GM21619 (cell line): Measurements from ENCODE around the gene MAN2B2.
"Not testable (repeated sequence)": the region's sequence is repeated elsewhere in the genome, so short reads cannot be mapped to it uniquely, and the experiment has no call there.

Source experiments
- ATAC-seq: cut with Tn5 transposase; IDR thresholded peaks from one replicate; pipeline ENCODE4 v1.9.1; 2021; ENCODE audit not compliant: unreplicated experiment

Gene MAN2B2

DNA sequence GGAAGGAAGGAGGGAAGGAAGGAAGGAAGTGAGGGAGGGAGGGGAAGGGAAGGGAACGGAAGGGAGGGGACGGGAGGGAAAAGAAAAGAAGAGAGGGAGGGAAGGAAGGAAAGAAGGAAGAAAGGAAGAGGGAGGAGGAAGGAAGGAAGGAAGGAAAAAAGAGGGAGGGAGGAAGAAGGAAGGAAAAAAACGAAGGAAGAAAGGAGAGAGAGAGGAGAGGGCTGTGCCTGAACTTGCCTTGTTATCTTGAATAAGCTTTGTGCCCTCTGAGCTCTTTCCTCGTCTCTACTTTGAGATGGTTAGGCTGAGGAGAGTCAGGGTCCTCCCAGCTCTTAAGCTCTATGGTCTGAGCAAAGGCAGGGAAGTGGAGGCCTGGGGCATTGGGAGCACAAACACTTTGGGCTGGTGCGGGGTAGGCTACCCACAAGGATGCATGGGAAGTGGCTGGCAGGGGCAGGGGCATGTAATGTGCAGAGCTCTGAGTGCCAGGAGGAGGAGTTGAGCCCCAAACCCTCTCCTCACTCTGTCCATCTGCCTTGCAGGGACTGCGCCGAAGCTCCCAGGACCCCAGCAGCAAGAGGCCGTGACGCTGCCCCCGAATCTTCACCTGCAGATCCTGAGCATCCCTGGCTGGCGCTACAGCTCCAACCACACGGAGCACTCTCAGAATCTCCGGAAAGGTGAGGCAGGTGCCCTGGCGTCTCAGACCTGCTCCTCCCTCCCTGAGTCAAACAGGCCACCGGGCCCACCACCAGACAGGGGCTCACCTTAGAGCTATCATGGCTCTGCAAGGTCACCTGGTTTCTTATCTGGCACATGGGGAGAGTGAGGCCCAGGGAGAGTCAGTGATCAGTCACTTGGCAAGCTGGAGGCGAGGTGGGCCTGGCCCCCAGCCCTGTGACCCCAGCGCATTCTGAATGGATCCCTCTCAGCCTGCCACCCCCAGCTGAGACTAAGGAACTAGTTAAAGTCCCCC is 39.0 kb downstream of the MAN2B2 start:
- no peak for ATAC-seq

DNA sequence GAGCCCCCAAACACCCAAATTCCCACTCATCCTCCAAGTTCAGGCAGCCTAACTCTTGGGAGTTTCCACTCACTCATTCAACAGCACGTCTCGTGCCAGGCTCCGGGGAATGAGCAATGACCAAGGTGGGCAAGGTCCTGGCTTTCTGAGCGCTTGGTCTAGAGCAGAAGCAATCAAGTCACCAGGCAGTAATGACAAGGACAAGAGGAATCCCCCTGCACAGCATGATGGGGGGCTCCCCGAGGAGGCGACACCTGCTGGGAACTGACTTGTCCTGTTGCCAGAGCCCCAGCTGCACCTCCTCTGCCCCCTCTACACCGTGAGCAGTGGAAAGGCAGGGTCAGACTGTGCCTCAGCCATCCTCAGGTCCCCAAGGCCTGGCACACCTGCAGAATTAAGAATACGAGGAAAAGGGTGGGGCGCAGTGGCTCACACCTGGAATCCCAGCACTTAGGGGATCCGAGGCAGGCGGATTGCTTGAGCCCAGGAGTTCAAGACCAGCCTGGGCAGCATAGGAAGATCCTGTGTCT is 39.8 kb downstream of the MAN2B2 start:
- no peak for ATAC-seq

DNA sequence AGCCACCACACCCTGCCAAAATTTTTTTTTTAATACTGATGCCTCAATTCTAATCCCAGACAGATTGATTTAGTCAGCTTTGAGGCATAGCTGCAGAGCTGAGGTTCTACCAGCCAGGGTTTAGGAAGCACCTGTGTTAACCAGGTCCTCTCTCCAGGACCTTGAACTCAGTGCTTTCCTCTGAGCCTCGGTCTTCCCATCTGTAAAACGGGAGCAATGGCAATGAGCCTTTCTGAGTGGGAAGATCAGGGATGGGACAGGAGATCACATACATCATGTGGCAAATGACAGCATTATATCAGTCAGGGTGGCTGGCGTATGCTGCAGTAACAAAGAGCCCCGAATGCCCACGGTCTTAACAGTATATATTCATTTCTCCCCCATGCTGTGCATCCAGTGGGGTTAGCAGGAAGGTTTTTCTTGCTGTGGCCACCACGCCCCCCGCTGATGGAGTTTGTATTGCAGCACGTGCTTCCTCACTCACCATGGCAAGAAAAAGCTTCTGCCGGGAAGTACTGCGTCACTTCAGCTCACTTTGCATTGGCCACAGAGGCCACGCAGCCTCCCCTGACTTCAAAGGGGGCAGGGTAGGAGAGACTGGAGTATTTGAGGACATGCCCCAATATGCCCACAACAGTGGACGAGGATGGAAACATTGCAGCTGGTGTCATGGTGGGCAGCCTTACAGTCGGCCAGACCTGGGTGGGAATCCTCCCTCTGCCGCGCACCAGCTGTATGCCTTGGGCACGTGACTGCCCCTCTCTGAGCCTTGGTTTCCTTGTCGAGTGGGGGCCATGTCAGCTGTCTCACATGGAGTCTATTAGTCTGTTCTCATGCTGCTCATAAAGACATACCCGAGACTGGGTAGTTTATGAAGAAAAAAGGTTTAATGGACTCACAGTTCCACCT is 41.4 kb downstream of the MAN2B2 start:
- no peak for ATAC-seq

DNA sequence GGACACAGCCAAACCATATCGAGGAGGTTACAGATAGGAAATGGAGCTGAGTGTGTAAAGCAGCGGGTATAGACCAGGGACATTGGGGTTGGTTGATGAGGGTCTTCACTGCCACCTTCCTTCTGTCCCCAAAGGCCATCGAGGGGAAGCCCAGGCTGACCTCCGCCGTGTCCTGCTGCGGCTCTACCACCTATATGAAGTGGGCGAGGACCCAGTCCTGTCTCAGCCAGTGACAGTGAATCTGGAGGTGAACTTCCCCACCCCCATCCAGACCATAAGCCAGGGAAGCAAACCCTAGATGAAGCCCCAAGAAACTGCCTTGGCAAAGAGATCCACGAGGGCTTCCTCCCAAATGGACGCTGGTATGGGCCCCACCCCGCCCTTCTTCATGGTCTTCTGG is 42.3 kb downstream of the MAN2B2 start:
- ATAC-seq: no peak

DNA sequence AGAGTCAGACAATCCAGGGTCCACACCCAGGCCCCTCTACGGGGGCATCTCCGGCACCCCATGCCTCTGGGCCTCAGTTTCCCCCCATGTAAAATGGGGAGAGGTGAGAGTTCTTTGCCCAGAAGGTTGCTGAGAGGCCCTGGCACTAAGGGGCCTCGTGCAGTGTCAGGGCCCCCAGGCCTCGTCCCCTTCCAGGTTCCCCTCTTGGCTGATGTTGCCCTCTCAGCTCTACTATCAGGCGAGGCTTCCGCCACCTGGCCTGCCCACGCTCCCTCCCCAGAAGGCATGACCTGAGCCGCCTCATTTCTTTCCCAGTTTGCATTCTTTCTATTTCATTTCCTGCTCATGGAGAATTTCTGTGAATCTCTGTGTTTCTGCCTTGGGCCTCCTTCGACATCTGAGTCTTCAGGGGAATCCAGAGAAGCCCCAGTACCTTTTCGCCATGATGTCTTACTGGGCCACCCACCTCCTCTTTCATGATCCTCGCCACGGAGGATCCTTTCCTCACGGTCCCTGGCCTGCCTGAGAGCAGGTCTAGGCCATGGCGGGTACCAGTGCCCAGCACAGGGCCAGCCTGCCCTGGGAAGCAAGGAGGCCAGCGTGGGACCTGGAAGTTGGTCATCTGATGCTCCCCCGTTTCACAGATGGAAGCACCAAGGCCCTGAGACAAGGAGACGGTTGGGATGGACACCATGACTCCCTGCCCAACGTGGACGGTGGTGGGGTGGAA is 43.6 kb downstream of the MAN2B2 start:
- ATAC-seq: no peak

DNA sequence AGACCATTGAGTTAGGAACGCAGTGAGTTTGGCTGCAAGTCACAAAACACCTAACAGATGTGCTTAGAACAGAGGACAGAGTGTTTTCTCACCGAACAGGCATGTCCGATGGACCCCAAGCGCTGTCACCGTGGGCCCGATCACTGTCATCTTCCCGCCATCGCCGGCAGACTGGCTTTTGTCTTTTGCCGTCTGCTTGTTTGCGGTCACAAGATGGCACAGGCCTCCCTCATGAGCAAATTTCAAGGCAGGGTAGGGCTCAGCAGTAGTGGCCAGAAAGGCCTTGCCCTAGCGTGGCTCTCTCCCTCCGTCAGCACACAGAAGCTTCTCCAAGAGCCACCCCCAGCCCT is 44.1 kb downstream of the MAN2B2 start:
- ATAC-seq: no peak

DNA sequence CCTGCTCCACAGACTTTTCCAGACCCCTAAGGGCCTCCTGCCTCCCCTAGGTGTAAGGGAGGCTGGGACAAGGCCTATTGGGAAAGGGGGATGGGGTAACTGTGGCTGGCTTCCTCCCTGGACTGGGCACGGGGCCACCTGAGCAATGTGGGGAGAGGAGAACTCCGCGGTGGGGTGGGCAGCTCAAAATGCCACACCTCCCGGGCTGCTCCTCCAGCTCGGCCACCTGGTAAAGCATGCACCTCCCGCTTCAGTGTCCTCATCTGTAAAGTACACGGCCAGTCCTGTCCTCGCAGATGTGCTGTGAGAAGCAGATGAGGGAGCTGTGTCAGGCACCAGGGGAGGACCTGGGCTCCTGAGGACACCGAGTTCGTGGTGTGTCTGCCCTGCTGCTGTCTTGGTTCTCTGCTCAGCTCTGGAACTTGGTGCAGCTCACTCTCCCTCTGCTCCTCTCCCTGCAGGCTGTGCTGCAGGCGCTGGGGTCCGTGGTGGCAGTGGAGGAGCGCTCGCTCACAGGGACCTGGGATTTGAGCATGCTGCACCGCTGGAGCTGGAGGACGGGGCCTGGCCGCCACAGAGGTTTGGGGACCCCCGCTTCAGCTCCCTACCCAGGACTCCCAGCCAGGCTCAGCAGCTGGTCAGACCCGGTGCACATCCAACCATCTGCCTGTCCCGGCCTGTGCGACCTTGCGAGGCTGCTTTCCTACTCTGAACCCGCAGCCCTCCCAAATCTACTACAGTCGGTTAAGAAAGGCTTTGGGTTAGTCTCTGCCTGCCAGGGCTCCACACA is 44.7 kb downstream of the MAN2B2 start:
- ATAC-seq: no peak

DNA sequence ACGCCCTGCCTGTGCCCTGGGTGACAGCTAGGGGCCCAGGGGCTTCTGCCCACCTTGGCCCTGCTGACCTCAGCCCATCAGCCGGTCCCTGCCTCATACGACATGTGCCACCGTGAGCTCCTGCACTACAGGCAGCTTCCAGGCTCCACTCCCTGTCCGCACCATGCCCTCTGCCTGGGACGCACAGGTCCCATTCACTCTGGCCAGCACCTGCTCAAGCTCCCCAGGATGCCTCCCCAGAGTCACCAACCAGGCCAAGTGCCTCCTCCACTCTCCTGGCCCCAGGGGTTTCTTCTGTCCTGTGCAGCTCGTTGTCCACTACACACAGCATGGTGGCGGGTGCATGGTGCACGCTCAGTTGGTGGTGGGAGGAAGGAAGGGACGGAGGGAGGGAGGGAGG is 45.3 kb downstream of the MAN2B2 start:
- ATAC-seq: no peak

DNA sequence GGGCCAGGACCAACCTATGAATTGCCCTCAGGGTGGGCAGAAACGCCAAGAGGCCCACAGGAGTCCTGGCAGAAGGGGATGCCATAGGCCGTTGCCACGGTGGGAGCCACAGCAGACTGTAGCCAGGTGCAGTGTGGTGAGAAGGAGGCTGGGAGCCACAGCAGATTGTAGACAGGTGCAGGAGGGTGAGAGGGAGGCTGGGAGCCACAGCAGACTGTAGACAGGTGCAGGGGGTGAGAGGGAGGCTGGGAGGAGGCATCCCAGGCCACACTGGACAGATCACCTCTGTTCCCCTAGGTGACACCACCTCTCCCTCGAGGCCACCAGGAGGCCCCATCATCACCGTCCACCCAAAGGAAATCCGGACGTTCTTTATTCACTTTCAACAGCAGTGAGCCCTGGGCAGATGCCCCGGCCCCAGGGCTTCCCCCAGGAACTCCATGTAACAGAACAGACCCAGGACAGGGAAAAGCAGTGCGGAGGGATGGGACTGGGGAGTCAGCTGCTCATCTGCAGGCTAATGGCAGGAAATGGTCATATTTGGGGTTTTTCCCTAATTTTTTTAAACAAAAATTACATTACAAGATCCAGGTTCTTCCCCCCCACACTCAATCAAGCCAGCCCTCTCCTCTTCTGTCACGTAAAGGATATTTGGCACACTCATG is 46.0 kb downstream of the MAN2B2 start:
- no peak for ATAC-seq

DNA sequence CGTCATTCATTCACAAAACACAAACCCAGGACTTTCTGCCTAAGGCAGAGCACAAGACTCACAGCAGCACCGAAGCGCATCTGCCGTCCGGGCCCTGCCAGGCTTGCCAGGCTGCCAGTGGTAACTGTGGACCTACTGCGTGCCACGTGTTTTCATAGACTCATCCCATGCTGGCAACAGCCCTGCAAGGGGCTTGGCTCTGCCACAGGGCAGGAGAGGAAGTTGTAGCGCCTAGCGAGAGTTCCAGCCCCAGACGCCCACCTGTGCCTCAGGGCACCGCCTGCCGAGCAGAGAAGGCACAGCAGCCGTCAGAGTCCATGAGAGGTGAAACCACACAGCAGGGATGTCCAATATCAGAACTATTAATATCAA is 46.6 kb downstream of the MAN2B2 start:
- ATAC-seq: no peak

DNA sequence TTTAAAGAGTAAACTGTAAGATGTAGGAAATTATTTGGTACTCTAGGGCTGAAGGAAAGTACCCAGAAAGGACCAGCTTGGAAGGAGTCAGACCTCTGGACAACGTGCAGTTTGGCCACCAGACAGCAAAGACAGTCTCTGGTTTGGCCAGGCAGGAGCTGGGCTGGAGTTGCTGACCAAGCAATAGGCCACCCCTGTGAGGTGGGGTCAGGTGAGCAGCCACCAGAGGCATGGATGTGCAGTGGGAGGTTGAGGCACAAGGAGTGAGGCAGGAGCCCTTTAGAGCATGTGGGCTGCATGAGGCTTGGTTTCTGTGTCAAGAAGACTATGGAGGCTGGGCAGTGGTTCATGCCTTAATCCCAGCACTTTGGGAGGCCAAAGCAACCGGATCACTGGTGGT is 47.8 kb downstream of the MAN2B2 start:
- ATAC-seq: no peak

DNA sequence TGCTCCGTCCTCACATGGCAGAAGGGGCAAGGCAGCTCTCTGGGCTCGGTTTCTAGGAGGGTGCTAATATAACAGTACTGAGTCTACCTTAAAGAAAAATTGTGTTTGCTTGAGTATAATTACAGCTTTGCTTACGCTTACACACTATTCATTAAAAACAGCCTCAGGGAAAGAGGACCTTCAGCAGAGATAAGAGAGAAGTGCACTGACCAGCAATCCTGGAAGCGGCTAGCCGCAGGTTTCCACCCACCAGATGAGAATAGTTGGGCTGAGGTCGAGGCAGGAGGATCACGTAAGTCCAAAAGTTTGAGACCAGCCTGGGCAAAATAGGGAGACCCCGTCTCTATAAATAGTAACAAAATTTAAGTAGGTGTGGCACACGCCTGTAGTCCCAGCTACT is 50.3 kb downstream of the MAN2B2 start:
- ATAC-seq: no peak

DNA sequence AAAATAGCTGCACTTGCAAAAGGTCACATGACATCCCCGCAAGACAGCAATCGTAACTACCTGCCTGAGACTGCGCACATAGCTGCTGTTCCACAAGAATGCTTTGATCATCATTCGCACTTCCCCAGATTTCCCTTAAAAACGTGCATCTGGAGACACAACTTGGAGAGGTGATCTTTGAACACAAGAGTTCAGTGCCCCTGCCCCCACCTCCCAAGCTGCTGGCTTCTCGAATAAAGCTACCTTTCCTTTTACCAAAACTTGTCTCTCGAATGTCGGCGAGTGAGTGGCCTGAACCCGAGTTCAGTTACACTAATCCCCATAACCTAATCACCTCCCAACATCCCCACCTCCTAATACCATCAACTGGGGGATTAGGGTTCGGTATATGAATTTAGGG is 51.1 kb downstream of the MAN2B2 start:
- ATAC-seq: no peak

DNA sequence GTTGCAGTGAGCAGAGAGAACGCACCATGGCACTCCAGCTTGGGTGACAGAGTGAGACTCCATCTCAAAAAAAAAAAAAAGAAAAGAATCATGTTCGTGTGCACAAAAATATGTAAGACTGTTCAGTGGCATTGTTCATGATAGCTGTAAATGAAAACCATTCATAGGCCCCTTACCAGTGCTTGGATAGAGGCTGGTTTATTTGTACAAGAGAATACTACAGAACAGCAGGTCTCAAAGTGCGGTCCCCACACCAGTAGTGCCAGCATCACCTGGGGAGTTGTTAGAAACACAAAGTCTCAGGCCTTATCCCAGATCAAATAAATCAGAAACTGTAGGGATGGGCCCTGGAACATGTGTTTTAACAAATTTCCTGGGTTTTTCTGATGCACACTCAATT is 52.8 kb downstream of the MAN2B2 start:
- no peak for ATAC-seq

DNA sequence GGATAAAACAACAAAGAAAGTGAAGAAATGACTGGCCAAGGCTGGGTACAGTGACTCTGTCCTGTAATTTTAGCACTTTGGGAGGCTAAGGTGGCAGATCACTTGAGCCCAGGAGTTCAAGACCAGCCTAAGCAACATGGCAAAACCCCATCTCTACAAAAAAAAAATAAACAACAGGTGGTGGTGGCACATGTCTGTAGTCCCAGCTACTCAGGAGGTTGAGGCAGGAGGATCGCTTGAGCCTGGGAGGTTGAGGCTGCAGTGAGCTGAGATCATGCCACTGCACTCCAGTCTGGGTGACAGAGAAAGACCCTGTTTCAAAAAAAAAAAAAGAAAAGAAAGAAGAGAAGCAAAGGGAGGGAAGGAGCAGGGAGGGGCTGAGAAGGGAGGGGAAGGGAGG is 53.5 kb downstream of the MAN2B2 start:
- ATAC-seq: not testable (repeated sequence)

DNA sequence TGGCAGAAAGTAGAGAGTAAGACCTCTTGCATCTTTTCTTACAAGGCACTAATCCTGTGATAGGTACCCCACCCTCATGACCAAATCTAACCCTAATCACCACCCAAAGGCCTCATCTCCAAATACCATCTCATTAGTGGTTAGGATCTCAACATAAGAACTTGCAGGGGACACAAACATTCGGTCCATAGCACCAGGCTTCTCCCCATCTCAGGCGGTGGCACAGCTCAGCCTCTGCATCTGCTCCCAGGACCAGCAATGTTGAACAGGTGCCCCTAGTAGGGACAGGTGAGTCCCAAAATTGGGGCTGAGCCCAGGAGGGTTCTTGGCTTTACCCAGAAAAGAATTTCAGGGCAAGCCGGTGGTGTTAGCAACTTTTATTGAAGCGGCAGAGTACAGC is 57.1 kb downstream of the MAN2B2 start:
- ATAC-seq: no peak

DNA sequence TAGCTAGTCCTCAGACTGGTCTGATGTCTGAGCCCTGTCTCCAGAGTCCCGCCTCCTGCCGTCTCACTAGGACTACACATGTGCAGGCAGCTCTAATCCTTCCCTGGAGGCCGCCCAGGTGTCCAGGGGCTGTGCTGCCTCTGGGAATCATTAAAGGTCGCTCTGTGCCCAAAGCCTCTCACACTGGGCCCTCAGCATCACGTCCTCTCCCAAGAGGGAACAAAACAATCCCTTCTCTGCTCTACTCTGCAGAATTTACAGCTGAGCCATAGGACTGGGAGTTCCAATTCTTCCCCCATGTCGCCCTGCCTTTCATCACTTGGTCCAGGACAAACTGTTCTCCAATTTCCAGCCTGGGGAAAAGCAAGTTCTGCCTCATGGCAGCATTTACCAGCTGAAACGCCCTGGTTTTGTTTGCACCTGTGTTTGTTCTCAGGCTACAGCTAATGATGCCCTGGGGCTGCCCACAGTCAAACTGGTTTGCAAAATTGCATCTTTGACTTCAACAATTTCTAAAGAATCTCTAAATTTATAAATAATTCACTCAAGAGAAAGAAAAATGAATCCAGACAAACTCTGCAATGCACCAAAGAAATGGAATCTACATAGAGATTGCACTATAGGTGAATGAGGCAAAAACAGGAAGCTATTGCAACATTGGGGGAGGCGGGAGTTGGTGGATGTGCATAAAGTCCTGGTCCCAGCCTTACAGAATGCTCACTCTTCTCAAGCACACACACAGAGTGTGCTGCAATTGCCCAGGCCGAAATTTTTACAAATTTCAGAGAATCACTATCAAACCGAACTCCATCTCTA is 58.3 kb downstream of the MAN2B2 start:
- no peak for ATAC-seq

DNA sequence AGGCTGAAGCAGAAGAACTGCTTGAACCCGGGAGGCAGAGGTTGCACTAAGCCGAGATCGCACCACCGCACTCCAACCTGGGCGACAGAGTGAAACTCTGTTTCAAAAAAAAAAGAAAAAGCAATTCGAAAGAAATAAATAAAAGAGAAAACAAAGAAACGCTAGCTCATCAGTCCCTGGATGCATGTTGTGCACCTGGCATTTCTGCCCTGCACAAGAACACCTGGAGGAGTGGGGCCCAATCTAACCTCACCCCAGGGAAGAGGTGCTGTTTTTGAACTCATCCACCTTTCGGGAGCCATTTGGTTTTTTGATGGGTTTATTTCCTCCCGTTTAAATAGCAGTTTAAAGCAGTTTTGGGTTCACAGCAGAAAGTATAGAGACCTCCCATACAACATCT is 59.8 kb downstream of the MAN2B2 start:
- no peak for ATAC-seq

DNA sequence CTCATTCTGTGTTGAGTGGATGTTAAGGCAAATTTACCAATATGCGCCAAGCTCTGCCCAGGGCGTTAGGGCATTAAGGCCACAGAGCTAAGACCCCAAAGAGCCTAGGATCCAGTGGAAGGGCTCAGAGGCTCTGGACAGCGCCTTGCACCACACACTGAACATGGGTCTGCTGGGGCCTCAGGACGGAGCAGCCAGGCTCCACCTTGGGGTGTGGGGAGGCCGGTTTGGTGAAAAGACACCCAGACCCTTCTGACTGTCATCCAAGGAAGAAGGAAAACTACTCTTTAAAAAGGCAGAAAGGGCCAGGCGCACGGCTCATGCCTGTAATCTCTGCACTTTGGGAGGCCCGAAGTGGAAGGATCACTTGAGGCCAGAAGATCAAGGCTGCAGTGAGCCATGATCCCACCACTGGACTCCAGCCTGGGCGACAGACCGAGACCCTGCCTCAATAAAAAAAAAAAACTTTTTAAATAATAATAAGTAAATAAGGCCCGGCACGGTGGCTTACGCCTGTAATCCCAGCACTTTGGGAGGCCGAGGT is 64.2 kb downstream of the MAN2B2 start:
- ATAC-seq: no peak
